Measurements from ENCODE around the gene ATL2. TPM values are rescaled to one million over a fixed set of nuclear protein-coding genes. Genes with fewer than 3 reads are reported as not detected.
"Not testable (repeated sequence)": the region's sequence is repeated elsewhere in the genome, so short reads cannot be mapped to it uniquely, and the experiment has no call there.

ATL2 gene
- total RNA-seq, 1 experiment from 2014 or later: 148 TPM

DNA sequence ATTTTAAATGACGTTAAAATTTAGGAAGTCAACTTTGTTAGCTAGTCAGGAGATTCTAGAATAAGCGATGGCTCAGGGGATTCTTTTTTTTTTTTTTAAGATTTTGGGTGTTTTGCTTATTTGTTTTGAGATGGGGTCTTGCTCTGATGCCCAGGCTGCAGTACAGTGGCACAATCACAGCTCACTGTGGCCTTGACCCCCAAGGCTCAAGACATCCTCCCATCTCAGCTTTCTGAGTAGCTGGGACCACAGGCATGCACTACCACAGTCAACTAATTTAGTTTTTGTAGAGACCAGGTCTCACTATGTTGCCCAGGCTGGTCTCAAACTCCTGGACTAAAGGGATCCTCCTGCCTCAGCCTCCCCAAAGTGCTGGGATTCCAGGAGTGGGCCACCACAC, 16.9 kb downstream of the ATL2 start:
- DNase-seq (ENCODE audit: low read depth, low spot score): no peak
- in situ Hi-C loops (cut with HindIII; ENCODE audit: low pct_unique_long_range_greater_than_20kb, low sequenced_read_pairs): no loop called here

DNA sequence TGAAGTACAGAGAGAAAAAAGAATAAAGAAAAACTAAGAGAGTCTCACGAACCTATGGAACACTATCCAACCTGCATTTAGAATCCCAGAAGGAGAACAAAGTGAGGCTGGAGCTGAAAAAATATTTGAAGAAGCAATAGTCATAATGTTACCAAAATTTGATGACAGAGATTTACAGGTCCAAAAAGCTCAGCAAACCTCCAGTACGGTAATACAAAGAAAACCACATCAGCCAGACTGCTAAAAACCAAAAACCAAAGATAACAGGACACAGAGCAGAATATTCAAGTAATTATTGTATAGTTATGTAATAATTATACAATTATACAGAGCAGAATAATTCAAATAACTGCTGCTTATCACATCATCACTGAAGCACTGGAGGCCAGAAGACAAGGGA, 23.7 kb downstream of the ATL2 start:
- in situ Hi-C loops (cut with HindIII; ENCODE audit: low pct_unique_long_range_greater_than_20kb, low sequenced_read_pairs): no loop called here
- no peak for DNase-seq (ENCODE audit: low read depth, low spot score)

DNA sequence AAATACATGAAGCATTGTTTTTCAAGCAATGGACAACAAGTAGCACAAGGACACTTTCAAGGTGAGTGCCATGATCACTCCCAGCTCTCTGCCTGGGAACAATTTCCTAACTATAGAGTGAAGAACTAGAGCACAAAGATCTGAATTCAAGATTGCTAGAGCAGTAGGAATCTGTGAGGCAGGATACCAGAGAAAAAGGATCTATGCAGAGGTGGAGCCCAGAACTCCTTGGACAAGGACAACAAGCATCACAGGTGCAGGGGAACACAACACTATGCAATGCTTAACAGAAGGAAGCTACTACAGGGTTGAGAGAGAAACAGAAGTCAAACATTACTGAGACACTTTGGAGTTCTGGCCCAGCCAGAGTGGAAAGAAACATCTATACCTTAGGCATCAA, 24.7 kb downstream of the ATL2 start:
- in situ Hi-C loops (cut with HindIII; ENCODE audit: low pct_unique_long_range_greater_than_20kb, low sequenced_read_pairs): no loop called here
- DNase-seq (ENCODE audit: low read depth, low spot score): no peak

DNA sequence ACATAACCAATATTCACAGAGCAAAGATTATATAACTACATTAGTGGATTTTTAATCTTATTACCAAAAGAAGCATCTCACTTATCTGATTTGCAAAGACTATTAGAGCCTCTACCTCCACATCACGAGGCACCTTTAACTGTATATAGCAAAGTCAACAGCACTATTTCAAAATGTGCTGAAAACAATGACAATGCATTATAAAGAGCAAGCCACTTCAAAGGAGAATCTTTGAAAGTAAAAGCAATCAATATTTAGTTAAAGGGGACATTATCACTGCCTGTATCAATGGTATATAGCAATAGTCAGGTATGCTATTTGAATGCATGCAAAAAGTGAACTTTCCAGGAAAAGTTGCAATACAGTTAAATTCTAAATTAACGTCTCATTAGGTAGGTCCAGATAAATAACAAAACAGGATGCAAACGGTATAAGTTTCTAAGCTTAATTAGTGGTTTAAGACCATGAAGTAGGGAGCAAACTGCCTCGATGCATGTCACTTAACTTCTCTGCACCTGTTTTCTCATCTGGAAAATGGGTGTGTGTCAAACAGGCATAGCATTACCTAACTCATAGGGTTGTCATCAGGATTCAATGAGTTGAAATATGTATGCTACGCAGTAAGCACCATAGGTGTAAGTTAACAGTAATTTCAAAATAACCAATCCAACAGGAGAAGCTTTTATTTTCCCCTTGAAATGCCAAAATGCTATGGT, 31.6 kb downstream of the ATL2 start:
- in situ Hi-C loops (cut with HindIII; ENCODE audit: low pct_unique_long_range_greater_than_20kb, low sequenced_read_pairs): no loop called here
- no peak for DNase-seq (ENCODE audit: low read depth, low spot score)

DNA sequence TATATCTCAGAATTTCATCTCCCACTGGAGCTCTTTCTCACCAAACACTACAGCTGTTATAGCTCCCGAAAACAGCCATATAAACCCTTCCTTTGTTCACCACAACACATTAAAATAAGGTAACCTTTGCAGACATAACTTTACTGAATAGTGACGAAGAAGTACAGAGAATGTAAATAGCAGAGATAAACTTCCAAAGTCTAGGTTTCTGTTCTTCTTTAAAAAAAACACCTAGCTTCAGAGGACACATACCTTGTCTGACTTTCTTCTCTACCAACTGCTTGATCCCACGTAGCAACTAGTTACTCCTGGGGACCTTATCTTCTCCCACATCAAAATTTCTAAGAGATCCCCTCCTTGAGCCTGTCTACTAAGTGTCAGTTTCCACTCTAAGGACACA, 32.3 kb downstream of the ATL2 start:
- in situ Hi-C loops (cut with HindIII; ENCODE audit: low pct_unique_long_range_greater_than_20kb, low sequenced_read_pairs): no loop called here
- DNase-seq (ENCODE audit: low read depth, low spot score): no peak

DNA sequence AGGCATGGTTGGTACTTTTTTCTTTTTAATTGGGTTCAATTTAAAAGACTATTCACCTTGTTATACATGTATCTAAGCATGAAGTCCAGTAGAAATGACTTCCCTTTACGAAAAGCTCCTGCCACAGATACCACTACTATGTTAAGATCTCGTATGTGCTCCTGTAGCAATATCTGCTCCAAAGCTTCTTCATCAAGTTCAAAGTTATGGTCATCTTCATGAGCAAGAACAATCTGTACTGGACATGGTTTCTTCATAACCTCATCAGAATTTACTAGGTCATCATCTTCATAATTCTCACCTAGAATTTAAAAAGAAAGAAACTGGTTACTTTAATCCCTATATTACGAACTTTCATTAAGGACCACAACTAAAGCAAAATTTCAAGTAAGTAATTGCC, 33.9 kb downstream of the ATL2 start:
- in situ Hi-C loops (cut with HindIII; ENCODE audit: low pct_unique_long_range_greater_than_20kb, low sequenced_read_pairs): no loop called here
- DNase-seq (ENCODE audit: low read depth, low spot score): no peak

DNA sequence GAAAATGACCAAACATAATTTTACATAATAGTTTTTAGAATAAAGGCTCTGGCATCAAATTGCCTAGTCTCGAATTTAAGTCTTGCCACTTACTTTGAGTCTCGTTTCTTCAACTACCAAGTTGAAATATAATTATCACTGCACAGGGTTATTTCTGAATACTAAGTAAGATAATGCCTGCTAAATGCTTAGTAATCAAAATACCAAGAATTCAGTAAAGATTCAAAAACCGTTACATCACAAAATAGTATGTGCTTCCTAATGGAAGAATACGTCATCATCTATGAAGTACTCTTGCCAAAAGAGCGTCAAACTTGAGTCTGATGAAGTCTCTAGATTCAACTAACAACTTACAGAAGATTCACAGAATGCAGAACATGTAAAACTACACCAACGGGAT, 40.5 kb downstream of the ATL2 start:
- no peak for DNase-seq (ENCODE audit: low read depth, low spot score)
- in situ Hi-C loops (cut with HindIII; ENCODE audit: low pct_unique_long_range_greater_than_20kb, low sequenced_read_pairs): no loop called here

DNA sequence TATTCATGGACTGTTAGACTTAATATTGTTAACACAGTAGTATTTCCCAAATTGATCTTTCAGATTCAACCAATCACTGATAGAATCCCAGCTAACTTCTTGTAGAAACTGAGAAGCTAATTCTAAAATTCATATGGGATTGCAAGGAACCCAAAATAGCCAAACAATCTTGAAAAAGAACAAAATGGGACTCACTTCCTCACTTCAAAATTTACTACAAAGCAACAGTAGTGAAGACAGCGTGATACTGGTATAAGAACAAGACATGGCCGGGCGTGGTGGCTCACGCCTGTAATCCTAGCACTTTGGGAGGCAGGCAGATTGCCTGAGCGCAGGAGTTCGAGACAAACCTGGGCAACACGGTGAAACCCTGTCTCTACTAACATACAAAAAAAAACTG, 46.3 kb downstream of the ATL2 start:
- in situ Hi-C loops (cut with HindIII; ENCODE audit: low pct_unique_long_range_greater_than_20kb, low sequenced_read_pairs): no loop called here
- no peak for DNase-seq (ENCODE audit: low read depth, low spot score)

DNA sequence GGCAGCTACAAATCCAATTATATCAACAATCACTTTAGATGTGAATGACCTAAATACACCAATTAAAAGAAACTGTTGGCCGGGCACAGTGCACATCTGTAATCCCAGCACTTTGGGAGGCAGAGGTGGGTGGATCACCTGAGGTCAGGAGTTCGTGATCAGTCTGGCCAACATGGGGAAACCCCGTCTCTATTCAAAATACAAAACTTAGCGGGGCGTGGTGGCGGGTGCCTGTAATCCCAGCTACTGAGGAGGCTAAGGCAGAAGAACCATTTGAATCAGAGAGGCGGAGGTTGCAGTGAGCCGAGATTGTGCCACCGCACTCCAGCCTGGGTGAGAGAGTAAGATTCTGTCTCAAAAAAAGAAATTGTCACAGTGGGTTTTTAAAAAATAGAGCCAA, 49.5 kb downstream of the ATL2 start:
- in situ Hi-C loops (cut with HindIII; ENCODE audit: low pct_unique_long_range_greater_than_20kb, low sequenced_read_pairs): no loop called here
- no peak for DNase-seq (ENCODE audit: low read depth, low spot score)

DNA sequence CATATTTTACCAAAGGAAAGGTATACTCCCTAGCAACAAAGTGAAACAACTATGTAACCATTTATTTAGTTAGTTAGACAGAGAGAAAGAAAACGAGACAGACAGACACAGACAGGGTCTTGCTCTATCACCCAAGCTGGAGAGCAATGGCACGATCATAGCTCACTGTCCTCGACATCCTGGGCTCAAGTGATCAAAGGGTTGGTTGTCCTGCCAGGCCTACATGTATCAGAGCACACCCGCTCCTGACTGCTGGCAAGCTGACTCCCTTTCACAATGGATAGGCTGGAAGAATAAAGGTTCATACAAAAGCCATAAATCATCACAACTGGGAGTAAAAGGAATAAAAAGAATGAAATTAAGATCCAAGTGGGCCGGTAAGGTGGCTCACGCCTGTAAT, 53.5 kb downstream of the ATL2 start:
- no peak for DNase-seq (ENCODE audit: low read depth, low spot score)
- in situ Hi-C loops (cut with HindIII; ENCODE audit: low pct_unique_long_range_greater_than_20kb, low sequenced_read_pairs): no loop called here

DNA sequence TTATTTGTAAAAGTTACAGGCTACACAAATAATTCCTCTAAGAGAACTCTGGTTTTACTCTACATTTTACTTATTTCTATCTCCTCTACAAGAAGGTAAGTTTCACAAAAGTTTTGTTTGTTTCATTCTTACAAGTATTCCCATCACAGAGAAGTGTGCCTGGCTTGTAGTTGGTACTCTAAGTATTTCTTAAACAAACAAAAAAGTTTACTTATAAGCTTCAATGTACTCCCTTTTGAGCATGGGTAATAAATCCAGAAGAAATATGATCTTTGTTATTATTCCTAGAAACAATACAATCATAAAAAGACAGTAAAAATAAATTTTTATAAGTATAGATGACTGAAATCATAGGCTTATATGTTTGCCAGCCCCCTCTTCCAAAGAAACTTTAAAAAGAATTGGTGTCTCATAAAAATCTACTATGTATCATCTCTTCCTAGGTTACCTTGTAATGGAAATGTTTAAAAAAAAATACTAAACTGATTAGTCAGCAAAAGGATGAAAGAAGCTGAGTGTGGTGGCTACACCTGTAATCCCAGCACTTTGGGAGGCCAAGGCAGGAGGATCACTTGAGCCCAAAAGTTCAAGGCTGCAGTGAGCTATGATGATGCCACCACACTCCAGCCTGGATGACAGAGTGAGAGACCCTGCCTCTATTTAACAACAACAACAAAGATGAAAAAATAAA, 54.7 kb downstream of the ATL2 start:
- DNase-seq (ENCODE audit: low read depth, low spot score): no peak
- in situ Hi-C loops (cut with HindIII; ENCODE audit: low pct_unique_long_range_greater_than_20kb, low sequenced_read_pairs): no loop called here

DNA sequence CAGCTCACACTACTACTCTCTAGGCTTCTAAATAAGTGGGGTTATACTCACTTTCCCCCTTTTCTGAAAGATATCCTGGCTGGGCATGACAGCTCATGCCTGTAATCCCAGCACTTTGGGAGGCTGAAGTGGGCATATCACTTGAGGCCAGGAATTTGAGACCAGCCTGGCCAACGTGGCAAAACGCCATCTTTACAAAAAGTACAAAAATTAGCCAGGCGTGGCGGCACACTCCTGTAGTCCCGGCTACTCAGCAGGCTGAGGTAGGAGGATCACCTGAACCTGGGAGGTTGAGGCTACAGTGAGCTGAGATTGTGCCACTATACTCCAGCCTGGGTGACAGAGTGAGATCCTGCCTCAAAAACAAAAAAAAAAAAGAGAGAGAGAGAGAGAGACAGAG, 57.8 kb downstream of the ATL2 start:
- DNase-seq (ENCODE audit: low read depth, low spot score); in situ Hi-C loops (cut with HindIII; ENCODE audit: low pct_unique_long_range_greater_than_20kb, low sequenced_read_pairs): not testable (repeated sequence)

DNA sequence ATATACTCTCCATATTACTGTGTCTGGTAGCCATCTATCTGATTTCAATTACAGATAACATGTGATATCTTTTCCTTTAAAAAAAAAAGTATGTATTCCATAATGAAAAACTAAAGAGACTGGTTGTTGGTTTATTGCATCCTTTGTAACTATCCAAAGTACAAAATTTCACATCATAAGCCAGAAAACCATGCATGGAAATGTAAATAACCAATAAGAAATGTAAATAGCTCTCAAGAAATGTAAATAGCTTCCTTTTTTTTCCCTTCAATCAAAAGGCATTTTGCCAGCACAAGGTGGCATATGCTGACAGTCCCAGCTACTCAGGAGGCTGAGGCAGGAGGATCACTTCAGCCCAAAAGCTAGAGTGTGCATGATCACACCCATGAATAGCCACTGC, 59.3 kb downstream of the ATL2 start:
- DNase-seq (ENCODE audit: low read depth, low spot score): no peak
- in situ Hi-C loops (cut with HindIII; ENCODE audit: low pct_unique_long_range_greater_than_20kb, low sequenced_read_pairs): no loop called here

DNA sequence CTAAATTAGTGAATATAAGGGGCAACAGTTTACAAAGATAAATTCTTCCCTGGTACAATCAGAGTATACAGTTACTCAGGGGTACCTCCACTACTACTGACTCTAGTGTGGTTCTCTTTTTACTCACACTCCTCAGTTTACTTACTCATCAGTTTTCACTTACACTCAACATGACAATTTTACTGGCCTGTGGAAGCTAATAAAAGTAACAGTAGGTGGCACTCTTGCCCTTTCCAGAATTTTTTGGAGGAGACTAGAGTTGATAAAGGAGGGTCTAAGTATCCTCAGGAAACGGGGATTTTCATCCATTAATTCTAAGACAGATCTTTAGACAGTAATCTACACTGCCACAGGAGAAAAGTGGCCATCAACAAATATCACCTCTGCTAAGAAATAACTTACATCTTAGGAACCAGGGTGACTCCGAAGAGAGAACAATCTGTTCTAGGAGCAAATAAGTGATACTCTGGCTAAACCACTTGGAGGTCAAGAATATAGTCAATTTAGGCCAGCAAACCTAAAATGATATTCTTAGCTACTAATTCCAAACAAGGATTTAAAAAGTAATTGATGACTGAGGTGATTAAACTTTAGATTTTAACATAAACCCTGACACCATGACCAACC, 61.3 kb downstream of the ATL2 start:
- DNase-seq (ENCODE audit: low read depth, low spot score): peak; percentile 88
- in situ Hi-C loops (cut with HindIII; ENCODE audit: low pct_unique_long_range_greater_than_20kb, low sequenced_read_pairs): no loop called here

DNA sequence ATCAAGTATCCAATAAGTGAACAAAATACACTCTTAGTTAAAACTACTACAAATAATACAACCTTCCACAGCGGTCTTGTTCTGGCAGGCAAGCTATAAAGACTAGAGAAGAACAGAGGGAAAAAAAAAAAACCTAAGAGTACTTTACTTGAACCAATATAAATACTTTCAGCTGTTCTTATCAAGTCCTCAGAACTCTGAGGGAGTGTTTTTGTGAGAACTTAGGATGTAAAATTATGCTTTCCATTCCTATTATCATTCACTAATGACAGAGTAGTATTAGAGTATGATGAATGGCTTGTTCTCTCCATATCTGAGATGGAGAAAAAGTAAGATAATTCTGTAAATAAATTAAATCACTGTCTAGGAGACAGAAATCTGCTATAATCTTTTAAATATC, 68.3 kb downstream of the ATL2 start:
- in situ Hi-C loops (cut with HindIII; ENCODE audit: low pct_unique_long_range_greater_than_20kb, low sequenced_read_pairs): no loop called here

DNA sequence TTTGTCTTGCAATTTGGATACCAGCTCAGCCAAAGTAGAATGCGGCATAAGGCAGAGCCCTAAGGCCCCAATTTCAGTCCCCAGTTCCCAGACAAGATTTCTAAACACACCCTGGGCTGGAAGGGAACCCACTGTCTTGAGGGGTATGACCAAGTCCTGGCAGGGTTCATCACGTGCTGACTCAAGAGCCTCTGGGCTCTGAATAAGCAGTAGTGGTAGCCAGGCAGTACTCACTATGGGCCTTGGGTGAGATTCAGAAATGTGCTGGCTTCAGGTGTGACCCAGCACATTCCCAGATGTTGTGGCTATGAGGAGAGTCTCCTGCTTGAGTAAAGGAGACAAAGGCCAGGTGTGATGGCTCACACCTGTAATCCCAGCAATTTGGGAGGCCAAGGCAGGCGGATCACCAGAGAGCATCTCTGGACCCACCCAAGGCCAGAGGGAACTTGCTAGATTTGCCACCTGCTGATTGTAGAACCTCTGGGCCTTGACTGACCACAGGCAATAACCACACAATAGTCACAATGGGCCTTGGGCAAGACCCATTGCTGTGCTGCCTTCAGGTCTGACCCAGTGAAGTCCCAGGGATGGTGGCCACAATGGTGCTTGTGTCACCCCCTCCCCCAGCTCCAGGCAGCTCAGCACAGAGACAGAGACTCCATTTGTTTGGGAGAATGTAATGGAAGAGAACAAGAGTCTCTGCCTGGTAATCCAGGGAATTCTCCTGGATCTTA, 74.9 kb downstream of the ATL2 start:
- in situ Hi-C loops (cut with HindIII; ENCODE audit: low pct_unique_long_range_greater_than_20kb, low sequenced_read_pairs): no loop called here
- DNase-seq (ENCODE audit: low read depth, low spot score): peak; percentile 46

More for the DNA sequence above, 68.3 kb downstream of the ATL2 start:
- no peak for DNase-seq (ENCODE audit: low read depth, low spot score)

DNA sequence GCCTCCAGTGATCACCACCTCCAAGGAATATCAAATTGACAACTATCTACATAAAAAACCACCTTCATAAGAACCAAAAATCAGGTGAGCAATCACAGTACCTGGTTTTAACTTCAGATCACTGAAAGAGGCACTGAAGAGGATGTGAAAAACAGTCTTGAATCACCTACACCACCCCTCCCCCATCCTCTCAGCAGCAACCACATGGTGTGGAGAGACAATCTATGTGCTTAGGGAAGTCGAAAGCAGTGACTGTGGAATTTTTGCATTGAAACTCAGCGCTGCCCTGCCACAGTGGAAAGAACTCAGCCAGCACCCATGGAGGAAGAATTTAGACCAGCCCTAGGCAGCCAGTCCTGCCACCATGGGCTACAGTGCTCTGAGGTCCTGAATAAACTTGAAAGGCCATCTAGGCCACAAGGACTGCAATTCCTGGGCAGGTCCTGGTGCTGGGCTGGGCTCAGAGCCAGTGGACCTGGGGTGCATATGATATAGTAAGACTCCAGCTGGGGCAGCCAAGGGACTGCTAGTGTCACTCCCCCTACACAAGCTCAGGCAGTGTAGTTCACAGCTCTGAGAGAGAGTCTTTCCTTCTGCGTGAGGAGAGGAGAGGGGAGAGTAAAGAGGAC, 75.6 kb downstream of the ATL2 start:
- no peak for DNase-seq (ENCODE audit: low read depth, low spot score)
- in situ Hi-C loops (cut with HindIII; ENCODE audit: low pct_unique_long_range_greater_than_20kb, low sequenced_read_pairs): no loop called here

DNA sequence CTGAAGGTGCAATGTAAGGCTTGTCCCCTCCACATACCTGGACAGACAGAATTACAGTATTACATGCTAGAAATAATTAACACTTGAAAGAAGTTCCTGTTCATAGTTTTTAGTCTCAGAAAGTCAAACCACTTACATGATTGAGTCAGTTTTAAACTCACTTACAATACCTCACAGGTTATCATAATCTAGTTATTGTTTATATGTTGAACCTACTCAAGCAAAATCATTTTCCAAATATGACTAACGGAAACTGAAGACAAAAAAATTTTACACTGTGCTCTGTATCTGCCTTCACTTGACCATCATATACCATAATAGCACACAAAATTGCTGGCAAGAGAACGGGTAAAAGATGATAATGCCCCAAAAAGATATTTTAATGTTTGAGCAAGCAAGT, 78.5 kb downstream of the ATL2 start:
- in situ Hi-C loops (cut with HindIII; ENCODE audit: low pct_unique_long_range_greater_than_20kb, low sequenced_read_pairs): no loop called here
- no peak for DNase-seq (ENCODE audit: low read depth, low spot score)

Measured in SK-MEL-5 (cell line).